IMR-90 (cell line): ENCODE results near the gene CDC42EP4. TPM values are rescaled to one million over a fixed set of nuclear protein-coding genes. Genes with fewer than 3 reads are reported as not detected.

Experiments
- ATAC-seq: fragments of 200-7000 bp; cut with Tn5 transposase; 2 replicates; pipeline ENCODE4 v1.9.1; 2020; ENCODE audit warnings: low read depth, mild to moderate bottlenecking, moderate library complexity
- BruUV-seq: library from RNA; stranded (reverse); fragments of 400-500 nt; replicated peaks from 2 replicates; lab custom pipeline; 2021; lab: Mats Ljungman, UMichigan
- CTCF ChIA-PET: fragments of 300-600 bp; formaldehyde crosslinking; extraction: SDS; loops from one replicate; lab custom pipeline; 2021; ENCODE audit warnings: antibody characterized with exemption; lab: Yijun Ruan, JAX
- POLR2A ChIA-PET: fragments of 300-600 bp; sonication (Branson Sonifier 250); formaldehyde crosslinking; loops from one replicate; lab custom pipeline; 2022; ENCODE audit warnings: antibody characterized with exemption; ENCODE audit not compliant: unreplicated experiment; lab: Charles Lee
- DNase-seq: peaks from one replicate; pipeline ENCODE4 v3.0.0; 2013
- H2AFZ ChIP-seq: replicated peaks from 2 replicates; pipeline ENCODE3; 2013; ENCODE audit warnings: low read length, mild to moderate bottlenecking; ENCODE audit not compliant: poor library complexity
- H2AK5ac ChIP-seq: 2 replicates; pipeline ENCODE4 v1.6.1; 2013; ENCODE audit warnings: low read depth, low read length, inconsistent platforms
- H2AK9ac ChIP-seq: replicated peaks from 2 replicates; pipeline ENCODE3; 2013; ENCODE audit warnings: mild to moderate bottlenecking, low read depth, low read length, moderate library complexity; ENCODE audit not compliant: poor library complexity
- H2BK120ac ChIP-seq: 2 replicates; pipeline ENCODE4 v1.6.1; 2013; ENCODE audit warnings: low read depth, low read length, inconsistent platforms
- H2BK15ac ChIP-seq: 3 replicates; pipeline ENCODE4 v1.6.1; 2013; ENCODE audit warnings: low read depth, low read length, inconsistent platforms
- H2BK20ac ChIP-seq: 2 replicates; pipeline ENCODE4 v1.6.1; 2013; ENCODE audit warnings: low read depth, mild to moderate bottlenecking, inconsistent platforms, low read length, moderate library complexity
- H2BK5ac ChIP-seq: 2 replicates; pipeline ENCODE4 v1.6.1; 2013; ENCODE audit warnings: mild to moderate bottlenecking, low read depth, low read length, inconsistent platforms; ENCODE audit not compliant: poor library complexity, severe bottlenecking
- H3K14ac ChIP-seq: replicated peaks from 2 replicates; pipeline ENCODE4 v1.6.1; 2013; ENCODE audit warnings: low read depth, low read length, inconsistent platforms
- H3K18ac ChIP-seq: 2 replicates; pipeline ENCODE4 v1.6.1; 2013; ENCODE audit warnings: low read depth, low read length, control low read depth
- H3K23ac ChIP-seq: 2 replicates; pipeline ENCODE4 v1.6.1; 2013; ENCODE audit warnings: low read depth, low read length, inconsistent platforms
- H3K27ac ChIP-seq: 2 replicates; pipeline ENCODE4 v1.5.1; 2013; ENCODE audit warnings: mild to moderate bottlenecking, control low read depth, low read length; ENCODE audit not compliant: insufficient read depth
- H3K27me3 ChIP-seq: 2 replicates; pipeline ENCODE4 v1.6.1; 2013; ENCODE audit warnings: low read length; ENCODE audit not compliant: control insufficient read depth, insufficient read depth
- H3K36me3 ChIP-seq: 2 replicates; pipeline ENCODE4 v1.6.1; 2013; ENCODE audit warnings: low read length, mixed read lengths; ENCODE audit not compliant: control insufficient read depth, insufficient read depth
- H3K4ac ChIP-seq: 2 replicates; pipeline ENCODE4 v1.6.1; 2013; ENCODE audit warnings: low read depth, low read length, inconsistent platforms
- H3K4me1 ChIP-seq: 2 replicates; pipeline ENCODE4 v1.6.1; 2013; ENCODE audit warnings: low read length, mixed read lengths; ENCODE audit not compliant: control insufficient read depth, insufficient read depth
- H3K4me2 ChIP-seq: 2 replicates; pipeline ENCODE4 v1.6.1; 2013; ENCODE audit warnings: low read depth, mild to moderate bottlenecking, control low read depth, low read length, moderate library complexity
- H3K4me3 ChIP-seq: 2 replicates; pipeline ENCODE4 v1.5.1; 2013; ENCODE audit warnings: low read depth, mild to moderate bottlenecking, control low read depth, low read length, moderate library complexity; ENCODE audit not compliant: insufficient read depth
- H3K56ac ChIP-seq: 2 replicates; pipeline ENCODE4 v1.6.1; 2013; ENCODE audit warnings: low read length, inconsistent platforms; ENCODE audit not compliant: insufficient read depth; ENCODE audit errors: extremely low read depth
- H3K79me1 ChIP-seq, 2 experiments: 2 replicates each; pipeline ENCODE4 v1.6.1; 2013; ENCODE audit warnings: low read length in 2 of 2, inconsistent platforms in 1 of 2, low read depth in 1 of 2
- H3K9ac ChIP-seq: 2 replicates; pipeline ENCODE4 v1.6.1; 2013; ENCODE audit warnings: low read depth, low read length, control low read depth
- H3K9me1 ChIP-seq: 2 replicates; pipeline ENCODE4 v1.6.1; 2013; ENCODE audit warnings: low read length, inconsistent platforms; ENCODE audit not compliant: insufficient read depth
- H3K9me3 ChIP-seq: 2 replicates; pipeline ENCODE4 v1.6.1; 2013; ENCODE audit warnings: low read length; ENCODE audit not compliant: control insufficient read depth, insufficient read depth
- H4K20me1 ChIP-seq: 2 replicates; pipeline ENCODE4 v1.6.1; 2013; ENCODE audit warnings: low read length, inconsistent platforms; ENCODE audit not compliant: insufficient read depth
- H4K5ac ChIP-seq: 2 replicates; pipeline ENCODE4 v1.6.1; 2013; ENCODE audit warnings: mild to moderate bottlenecking, low read depth, low read length, control low read depth
- H4K8ac ChIP-seq, 2 experiments: 2 replicates each; pipeline ENCODE4 v1.6.1; 2013; ENCODE audit warnings: low read depth in 2 of 2, low read length in 2 of 2, control low read depth in 1 of 2, inconsistent platforms in 1 of 2
- H4K91ac ChIP-seq: 2 replicates; pipeline ENCODE4 v1.6.1; 2013; ENCODE audit warnings: low read depth, low read length, inconsistent platforms; ENCODE audit not compliant: insufficient read depth
- BHLHE40 ChIP-seq: fragments of 150-350 bp; IDR thresholded peaks from 2 replicates; pipeline ENCODE4 v1.6.1; 2016; ENCODE audit warnings: mild to moderate bottlenecking, low read depth, low read length
- CEBPB ChIP-seq: IDR thresholded peaks from 2 replicates; pipeline ENCODE4 v1.6.1; 2012; ENCODE audit warnings: low read depth, low read length, improper control_type of control experiment
- CHD1 ChIP-seq: IDR thresholded peaks from 2 replicates; pipeline ENCODE4 v1.6.1; 2012; ENCODE audit warnings: low read depth, low read length, improper control_type of control experiment
- FOS ChIP-seq: fragments of 150-350 bp; IDR thresholded peaks from 2 replicates; pipeline ENCODE4 v1.6.1; 2016; ENCODE audit warnings: low read depth, low read length
- MAFK ChIP-seq: IDR thresholded peaks from 2 replicates; pipeline ENCODE4 v1.6.1; 2012; ENCODE audit warnings: low read depth, low read length, improper control_type of control experiment
- MXI1 ChIP-seq: IDR thresholded peaks from 2 replicates; pipeline ENCODE4 v1.6.1; 2012; ENCODE audit warnings: low read depth, mild to moderate bottlenecking, low read length, moderate library complexity, borderline replicate concordance
- NFE2L2 ChIP-seq: fragments of 150-350 bp; IDR thresholded peaks from 2 replicates; pipeline ENCODE4 v1.6.1; 2016; ENCODE audit warnings: low read depth, mild to moderate bottlenecking, low read length
- POLR2A ChIP-seq: IDR thresholded peaks from 2 replicates; pipeline ENCODE4 v1.6.1; 2012; ENCODE audit warnings: mild to moderate bottlenecking, low read depth, low read length
- RAD21 ChIP-seq: IDR thresholded peaks from 2 replicates; pipeline ENCODE4 v1.6.1; 2012; ENCODE audit warnings: low read length, improper control_type of control experiment
- RCOR1 ChIP-seq: IDR thresholded peaks from 2 replicates; pipeline ENCODE4 v1.6.1; 2012; ENCODE audit warnings: mild to moderate bottlenecking, low read length, improper control_type of control experiment; ENCODE audit not compliant: insufficient replicate concordance
- RFX5 ChIP-seq: IDR thresholded peaks from 2 replicates; pipeline ENCODE4 v1.8.0; 2012; ENCODE audit warnings: low read depth, mild to moderate bottlenecking, low read length, moderate library complexity
- SMC3 ChIP-seq: fragments of 150-350 bp; IDR thresholded peaks from 2 replicates; pipeline ENCODE4 v1.6.1; 2016; ENCODE audit warnings: low read depth, mild to moderate bottlenecking, antibody characterized with exemption, low read length, moderate library complexity
- WGBS, 2 experiments: methylation state at CpG; one replicate each; pipeline versions ENCODE4 v1.1.5 to v1.1.7; 2013; ENCODE audit warnings: missing lambda C conversion rate in 2 of 2; ENCODE audit not compliant: insufficient read length in 1 of 2; ENCODE audit errors: extremely low coverage in 2 of 2; 5-methylcytosine and 5-hydroxymethylcytosine counted together
- dilution Hi-C: fragments of 300-500 bp; cut with HindIII; formaldehyde crosslinking; loops from one replicate; pipeline ENCODE4 v1.14.3; 2018; ENCODE audit warnings: low sequenced_read_pairs; ENCODE audit not compliant: unreplicated experiment
- in situ Hi-C: fragments of 300-500 bp; cut with MboI; formaldehyde crosslinking; loops from 3 replicates; pipeline ENCODE4 v1.14.3; 2019; ENCODE audit warnings: low sequenced_read_pairs, inconsistent platforms, mixed read lengths
- intact Hi-C: fragments of 100-400 bp; cut with micrococcal nuclease; formaldehyde crosslinking; loops from 2 replicates; pipeline ENCODE4 v1.10.0; 2022
- polyA plus RNA-seq, 3 experiments: library from polyadenylated mRNA; depleted of rRNA; stranded (reverse); fragments of >200 nt; gene quantifications; 2 replicates each; pipeline ENCODE4 v1.2.3, GENCODE V29; 2012; ENCODE audit warnings: low replicate concordance in 1 of 3
- total RNA-seq: library from RNA; depleted of rRNA; stranded (reverse); fragments of >200 nt; gene quantifications from 2 replicates; pipeline ENCODE4 v1.2.3, GENCODE V29; 2012
- TF ChIP-seq, protein P1 (sequence below): fragments of 150-350 bp; IDR thresholded peaks from 2 replicates; pipeline ENCODE4 v1.6.1; 2017; ENCODE audit warnings: mild to moderate bottlenecking, antibody characterized with exemption, low read length, low read depth
- TF ChIP-seq, protein P2 (sequence below): fragments of 150-350 bp; IDR thresholded peaks from 2 replicates; pipeline ENCODE4 v1.6.1; 2016; ENCODE audit warnings: low read depth, mild to moderate bottlenecking, low read length, moderate library complexity, borderline replicate concordance
- TF ChIP-seq, protein P3 (sequence below): conservative IDR thresholded peaks from 2 replicates; pipeline ENCODE4 v1.5.1; 2012; ENCODE audit warnings: mild to moderate bottlenecking, low read depth, low read length, improper control_type of control experiment

The CDC42EP4 gene
- total and polyA plus RNA-seq, 2 of the 4 experiments (the other 2 are of a cell fraction) = 14.3 to 25.8 TPM

DNA sequence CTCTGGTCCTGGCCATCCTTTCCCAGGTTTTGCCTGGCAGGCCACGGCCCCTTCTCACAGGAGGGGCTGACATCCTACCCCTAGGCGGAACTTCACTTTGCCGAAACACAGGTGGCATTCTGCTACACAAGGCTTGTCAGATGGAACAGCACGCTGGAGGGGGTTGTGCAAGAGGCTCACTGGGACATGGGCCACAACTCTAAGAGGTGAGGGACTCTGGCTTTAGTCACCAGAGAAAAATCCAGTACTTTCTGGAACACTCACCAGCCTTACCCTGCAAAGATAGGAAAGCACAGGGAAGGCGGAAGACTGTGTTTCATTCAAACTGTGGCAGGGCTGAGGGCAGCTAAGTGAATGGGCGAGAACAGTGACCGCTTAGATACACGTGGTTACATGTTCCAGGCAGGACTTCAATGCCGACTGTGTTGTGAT, 18.3 kb downstream of the CDC42EP4 start:
- Histone ChIP-seq H2BK20ac (peak overlapping the region; percentile 66; the same call in 1 of the 2 replicates), H3K9me3 (no peaks in the 10 kb centered on the region), H3K79me1 (peaks cover 30 to 82% of the 10 kb centered on the region in 2 experiments), H2BK5ac (peak overlapping the region; percentile 61), H3K27ac (peak overlapping the region; percentile 33), H3K14ac (peak overlapping the region; percentile 69), H3K23ac (peak overlapping the region; percentile 44; the same call in 1 of the 2 replicates), H4K20me1 (peaks cover 59% of the 10 kb centered on the region), H3K4me1 (peaks cover 45% of the 10 kb centered on the region), H3K56ac (peak overlapping the region; percentile 12; the same call in 1 of the 2 replicates), H2AFZ (peak overlapping the region; percentile 28), H2AK9ac (peak overlapping the region; percentile 84), H4K8ac (peak overlapping the region in 1 of 2 experiments; percentile 42; a peak in 1 of 4 replicates), H3K36me3 (no peaks in the 10 kb centered on the region; the same call in 1 of the 2 replicates), H4K5ac (no peak overlapping the region), H3K4me2 (peak overlapping the region; percentile 4; the same call in 1 of the 2 replicates), H3K9me1 (peaks cover 35% of the 10 kb centered on the region), H4K91ac (peak overlapping the region; percentile 65; the same call in 1 of the 2 replicates), H2BK120ac (peak overlapping the region; percentile 50), H3K4ac (peak overlapping the region; percentile 98), H3K27me3 (no peaks in the 10 kb centered on the region), H3K4me3 (no peak overlapping the region), H3K18ac (no peak overlapping the region), H3K9ac (no peak overlapping the region), H2AK5ac (peak overlapping the region; percentile 65), H2BK15ac (peak overlapping the region; percentile 16; the same call in 1 of the 3 replicates)
- ATAC-seq (peak; percentile 53), DNase-seq (peak; percentile 91)
- 62% methylated on average over 2 of the region's 9 CpGs; no CpG with 5 or more reads in 1 of the 2 experiments for WGBS, 2 experiments
- no TSS peak for BruUV-seq
- ChIA-PET POLR2A (interaction anchor here (0.6 kb wide), 1 partner anchor 84 kb away, joined by 3 read pairs; no protein-coding TSS in a partner anchor), CTCF (interaction anchor here (0.7 kb wide), 1 partner anchor 73 kb away, joined by 3 read pairs; no protein-coding TSS in a partner anchor)
- in situ Hi-C loops = no loop called here
- intact Hi-C loops = loop anchor here (2.0 kb wide), 1 partner anchor 13 kb away; no protein-coding TSS in a partner anchor
- dilution Hi-C loops = no loop called here
- TF ChIP-seq RCOR1 (no peak), RAD21 (no peak; the same call in 1 of the 2 replicates), NFE2L2 (no peak), FOS (0 out of 2 replicates have a peak, but pooled peaks have one; percentile 21), BHLHE40 (peak; percentile 60), POLR2A (no peak), CEBPB (peak; percentile 99), MAFK (no peak), MXI1 (peak; percentile 92), RFX5 (no peak), SMC3 (0 out of 2 replicates have a peak, but pooled peaks have one; percentile 17), CHD1 (no peak)
- TF ChIP-seq, protein P1, sequence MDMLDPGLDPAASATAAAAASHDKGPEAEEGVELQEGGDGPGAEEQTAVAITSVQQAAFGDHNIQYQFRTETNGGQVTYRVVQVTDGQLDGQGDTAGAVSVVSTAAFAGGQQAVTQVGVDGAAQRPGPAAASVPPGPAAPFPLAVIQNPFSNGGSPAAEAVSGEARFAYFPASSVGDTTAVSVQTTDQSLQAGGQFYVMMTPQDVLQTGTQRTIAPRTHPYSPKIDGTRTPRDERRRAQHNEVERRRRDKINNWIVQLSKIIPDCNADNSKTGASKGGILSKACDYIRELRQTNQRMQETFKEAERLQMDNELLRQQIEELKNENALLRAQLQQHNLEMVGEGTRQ = no peak
- TF ChIP-seq, protein P2, sequence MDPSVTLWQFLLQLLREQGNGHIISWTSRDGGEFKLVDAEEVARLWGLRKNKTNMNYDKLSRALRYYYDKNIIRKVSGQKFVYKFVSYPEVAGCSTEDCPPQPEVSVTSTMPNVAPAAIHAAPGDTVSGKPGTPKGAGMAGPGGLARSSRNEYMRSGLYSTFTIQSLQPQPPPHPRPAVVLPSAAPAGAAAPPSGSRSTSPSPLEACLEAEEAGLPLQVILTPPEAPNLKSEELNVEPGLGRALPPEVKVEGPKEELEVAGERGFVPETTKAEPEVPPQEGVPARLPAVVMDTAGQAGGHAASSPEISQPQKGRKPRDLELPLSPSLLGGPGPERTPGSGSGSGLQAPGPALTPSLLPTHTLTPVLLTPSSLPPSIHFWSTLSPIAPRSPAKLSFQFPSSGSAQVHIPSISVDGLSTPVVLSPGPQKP = no peak
- TF ChIP-seq, protein P3, sequence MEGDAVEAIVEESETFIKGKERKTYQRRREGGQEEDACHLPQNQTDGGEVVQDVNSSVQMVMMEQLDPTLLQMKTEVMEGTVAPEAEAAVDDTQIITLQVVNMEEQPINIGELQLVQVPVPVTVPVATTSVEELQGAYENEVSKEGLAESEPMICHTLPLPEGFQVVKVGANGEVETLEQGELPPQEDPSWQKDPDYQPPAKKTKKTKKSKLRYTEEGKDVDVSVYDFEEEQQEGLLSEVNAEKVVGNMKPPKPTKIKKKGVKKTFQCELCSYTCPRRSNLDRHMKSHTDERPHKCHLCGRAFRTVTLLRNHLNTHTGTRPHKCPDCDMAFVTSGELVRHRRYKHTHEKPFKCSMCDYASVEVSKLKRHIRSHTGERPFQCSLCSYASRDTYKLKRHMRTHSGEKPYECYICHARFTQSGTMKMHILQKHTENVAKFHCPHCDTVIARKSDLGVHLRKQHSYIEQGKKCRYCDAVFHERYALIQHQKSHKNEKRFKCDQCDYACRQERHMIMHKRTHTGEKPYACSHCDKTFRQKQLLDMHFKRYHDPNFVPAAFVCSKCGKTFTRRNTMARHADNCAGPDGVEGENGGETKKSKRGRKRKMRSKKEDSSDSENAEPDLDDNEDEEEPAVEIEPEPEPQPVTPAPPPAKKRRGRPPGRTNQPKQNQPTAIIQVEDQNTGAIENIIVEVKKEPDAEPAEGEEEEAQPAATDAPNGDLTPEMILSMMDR = no peak
